SK-N-SH treated with all-trans-retinoic acid at 6 μM for 48 hours (cell line): ENCODE results near the gene COBLL1.
A peak's percentile ranks its signal among the peaks of the same experiment; 100 is the strongest.

Experiments used
- ATAC-seq: fragments of 200-7000 bp; cut with Tn5 transposase; 3 replicates; pipeline ENCODE4 v1.9.1; 2020; ENCODE audit warnings: mild to moderate bottlenecking, moderate library complexity
- ARNTL ChIP-seq: fragments of 450-650 bp; formaldehyde crosslinking; IDR thresholded peaks from 2 replicates; pipeline ENCODE4 v1.5.0; 2020; ENCODE audit warnings: low read depth, mild to moderate bottlenecking, moderate library complexity, borderline replicate concordance
- BACH2 ChIP-seq: fragments of 250-450 bp; sonication (Bioruptor Pico); IDR thresholded peaks from 2 replicates; pipeline ENCODE4 v1.9.0; 2021; ENCODE audit warnings: mild to moderate bottlenecking, borderline replicate concordance
- CSDC2 ChIP-seq: fragments of 250-450 bp; sonication (Bioruptor Pico); IDR thresholded peaks from 2 replicates; pipeline ENCODE4 v1.5.0; 2020; ENCODE audit warnings: mild to moderate bottlenecking, moderate library complexity
- CSRNP3 ChIP-seq: fragments of 250-450 bp; sonication (Bioruptor Pico); IDR thresholded peaks from 2 replicates; pipeline ENCODE4 v1.5.1; 2021; ENCODE audit warnings: mild to moderate bottlenecking, moderate library complexity
- GLIS3 ChIP-seq: fragments of 250-450 bp; sonication (Bioruptor Pico); IDR thresholded peaks from 2 replicates; pipeline ENCODE4 v1.5.0; 2020; ENCODE audit warnings: mild to moderate bottlenecking, moderate library complexity
- ISL1 ChIP-seq: fragments of 250-450 bp; sonication (Bioruptor Pico); IDR thresholded peaks from 2 replicates; pipeline ENCODE4 v2.1.2; 2022; ENCODE audit warnings: mild to moderate bottlenecking, moderate library complexity
- OSR1 ChIP-seq: fragments of 250-450 bp; sonication (Bioruptor Pico); IDR thresholded peaks from 2 replicates; pipeline ENCODE4 v1.8.0; 2022; ENCODE audit warnings: moderate library complexity, mild to moderate bottlenecking, inconsistent platforms
- PPARA ChIP-seq: fragments of 250-450 bp; sonication (Bioruptor Pico); IDR thresholded peaks from 2 replicates; pipeline ENCODE4 v1.5.0; 2020; ENCODE audit warnings: mild to moderate bottlenecking, borderline replicate concordance
- RARB ChIP-seq: fragments of 250-450 bp; sonication (Bioruptor Pico); IDR thresholded peaks from 2 replicates; pipeline ENCODE4 v1.8.0; 2021; ENCODE audit warnings: mild to moderate bottlenecking, moderate library complexity
- SNAI2 ChIP-seq: fragments of 250-450 bp; sonication (Bioruptor Pico); IDR thresholded peaks from 2 replicates; pipeline ENCODE4 v1.5.0; 2020; ENCODE audit warnings: mild to moderate bottlenecking, moderate library complexity
- TCF4 ChIP-seq: fragments of 250-450 bp; sonication (Bioruptor Pico); IDR thresholded peaks from 2 replicates; pipeline ENCODE4 v1.8.0; 2021; ENCODE audit warnings: mild to moderate bottlenecking, moderate library complexity, borderline replicate concordance
- TOX ChIP-seq: fragments of 250-450 bp; sonication (Bioruptor Pico); IDR thresholded peaks from 2 replicates; pipeline ENCODE4 v1.8.0; 2021; ENCODE audit warnings: mild to moderate bottlenecking, moderate library complexity, borderline replicate concordance
- ZC3H10 ChIP-seq: fragments of 250-450 bp; sonication (Bioruptor Pico); IDR thresholded peaks from 2 replicates; pipeline ENCODE4 v1.5.1; 2021; ENCODE audit warnings: mild to moderate bottlenecking, moderate library complexity
- ZFP3 ChIP-seq: fragments of 250-450 bp; sonication (Bioruptor Pico); IDR thresholded peaks from 2 replicates; pipeline ENCODE4 v1.5.0; 2020; ENCODE audit warnings: mild to moderate bottlenecking, moderate library complexity
- ZFP30 ChIP-seq: fragments of 450-650 bp; formaldehyde crosslinking; IDR thresholded peaks from 2 replicates; pipeline ENCODE4 v1.5.0; 2022; ENCODE audit warnings: mild to moderate bottlenecking, moderate library complexity
- ZNF565 ChIP-seq: fragments of 450-650 bp; formaldehyde crosslinking; conservative IDR thresholded peaks from 2 replicates; pipeline ENCODE4 v1.5.0; 2020; ENCODE audit warnings: low read depth, mild to moderate bottlenecking, moderate library complexity
- ZNF70 ChIP-seq: fragments of 450-650 bp; formaldehyde crosslinking; IDR thresholded peaks from 2 replicates; pipeline ENCODE4 v1.5.0; 2020; ENCODE audit warnings: mild to moderate bottlenecking, moderate library complexity
- ZNF8 ChIP-seq: fragments of 450-650 bp; formaldehyde crosslinking; IDR thresholded peaks from 2 replicates; pipeline ENCODE4 v1.5.0; 2020; ENCODE audit warnings: mild to moderate bottlenecking, moderate library complexity
- TF ChIP-seq, protein P1 (sequence below): fragments of 250-450 bp; sonication (Bioruptor Pico); IDR thresholded peaks from 2 replicates; pipeline ENCODE4 v1.8.0; 2021; ENCODE audit warnings: low read depth, mild to moderate bottlenecking, moderate library complexity, borderline replicate concordance
- TF ChIP-seq, protein P2 (sequence below): fragments of 250-450 bp; sonication (Bioruptor Pico); IDR thresholded peaks from 2 replicates; pipeline ENCODE4 v1.5.0; 2020; ENCODE audit warnings: mild to moderate bottlenecking, moderate library complexity
- TF ChIP-seq, protein P3 (sequence below): fragments of 250-450 bp; sonication (Bioruptor Pico); IDR thresholded peaks from 2 replicates; pipeline ENCODE4 v1.5.1; 2020; ENCODE audit warnings: low read depth, mild to moderate bottlenecking, moderate library complexity

Gene COBLL1

DNA sequence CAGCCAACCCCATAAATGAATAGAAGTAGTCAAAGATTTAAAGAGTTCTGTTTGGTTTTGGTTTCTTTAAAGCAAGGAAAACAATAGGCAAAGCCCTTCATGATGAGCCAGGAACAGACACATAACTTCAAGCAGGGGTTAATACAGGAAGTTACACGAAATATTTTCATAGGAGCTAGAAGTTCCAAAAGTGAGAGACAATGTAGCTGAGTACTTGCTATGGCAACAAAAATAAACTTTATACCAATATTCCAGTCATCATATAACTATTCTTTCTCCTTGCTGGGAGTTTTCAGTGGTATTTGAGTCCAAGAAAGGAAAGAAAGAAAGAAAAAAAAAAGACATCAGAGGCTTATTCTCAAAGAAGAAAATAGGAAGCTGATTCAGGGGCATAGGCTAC lies 56.2 kb downstream of the COBLL1 start:
- peak; percentile 79 for ATAC-seq
- TF ChIP-seq, protein P1, sequence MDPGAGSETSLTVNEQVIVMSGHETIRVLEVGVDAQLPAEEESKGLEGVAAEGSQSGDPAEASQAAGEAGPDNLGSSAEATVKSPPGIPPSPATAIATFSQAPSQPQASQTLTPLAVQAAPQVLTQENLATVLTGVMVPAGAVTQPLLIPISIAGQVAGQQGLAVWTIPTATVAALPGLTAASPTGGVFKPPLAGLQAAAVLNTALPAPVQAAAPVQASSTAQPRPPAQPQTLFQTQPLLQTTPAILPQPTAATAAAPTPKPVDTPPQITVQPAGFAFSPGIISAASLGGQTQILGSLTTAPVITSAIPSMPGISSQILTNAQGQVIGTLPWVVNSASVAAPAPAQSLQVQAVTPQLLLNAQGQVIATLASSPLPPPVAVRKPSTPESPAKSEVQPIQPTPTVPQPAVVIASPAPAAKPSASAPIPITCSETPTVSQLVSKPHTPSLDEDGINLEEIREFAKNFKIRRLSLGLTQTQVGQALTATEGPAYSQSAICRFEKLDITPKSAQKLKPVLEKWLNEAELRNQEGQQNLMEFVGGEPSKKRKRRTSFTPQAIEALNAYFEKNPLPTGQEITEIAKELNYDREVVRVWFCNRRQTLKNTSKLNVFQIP = no peak
- TF ChIP-seq RARB (CRISPR knock-in tag) (no peak), GLIS3 (no peak), ISL1 (CRISPR knock-in tag) (no peak), ZNF8 (CRISPR knock-in tag) (no peak), OSR1 (CRISPR knock-in tag) (no peak), ZFP3 (no peak), ARNTL (CRISPR knock-in tag) (no peak), TOX (no peak), ZC3H10 (CRISPR knock-in tag) (no peak), SNAI2 (CRISPR knock-in tag) (no peak), PPARA (CRISPR knock-in tag) (no peak), TCF4 (CRISPR knock-in tag) (no peak), BACH2 (no peak), CSRNP3 (CRISPR knock-in tag) (no peak), ZNF565 (CRISPR knock-in tag) (no peak), ZNF70 (CRISPR knock-in tag) (no peak)
- TF ChIP-seq, protein P2, sequence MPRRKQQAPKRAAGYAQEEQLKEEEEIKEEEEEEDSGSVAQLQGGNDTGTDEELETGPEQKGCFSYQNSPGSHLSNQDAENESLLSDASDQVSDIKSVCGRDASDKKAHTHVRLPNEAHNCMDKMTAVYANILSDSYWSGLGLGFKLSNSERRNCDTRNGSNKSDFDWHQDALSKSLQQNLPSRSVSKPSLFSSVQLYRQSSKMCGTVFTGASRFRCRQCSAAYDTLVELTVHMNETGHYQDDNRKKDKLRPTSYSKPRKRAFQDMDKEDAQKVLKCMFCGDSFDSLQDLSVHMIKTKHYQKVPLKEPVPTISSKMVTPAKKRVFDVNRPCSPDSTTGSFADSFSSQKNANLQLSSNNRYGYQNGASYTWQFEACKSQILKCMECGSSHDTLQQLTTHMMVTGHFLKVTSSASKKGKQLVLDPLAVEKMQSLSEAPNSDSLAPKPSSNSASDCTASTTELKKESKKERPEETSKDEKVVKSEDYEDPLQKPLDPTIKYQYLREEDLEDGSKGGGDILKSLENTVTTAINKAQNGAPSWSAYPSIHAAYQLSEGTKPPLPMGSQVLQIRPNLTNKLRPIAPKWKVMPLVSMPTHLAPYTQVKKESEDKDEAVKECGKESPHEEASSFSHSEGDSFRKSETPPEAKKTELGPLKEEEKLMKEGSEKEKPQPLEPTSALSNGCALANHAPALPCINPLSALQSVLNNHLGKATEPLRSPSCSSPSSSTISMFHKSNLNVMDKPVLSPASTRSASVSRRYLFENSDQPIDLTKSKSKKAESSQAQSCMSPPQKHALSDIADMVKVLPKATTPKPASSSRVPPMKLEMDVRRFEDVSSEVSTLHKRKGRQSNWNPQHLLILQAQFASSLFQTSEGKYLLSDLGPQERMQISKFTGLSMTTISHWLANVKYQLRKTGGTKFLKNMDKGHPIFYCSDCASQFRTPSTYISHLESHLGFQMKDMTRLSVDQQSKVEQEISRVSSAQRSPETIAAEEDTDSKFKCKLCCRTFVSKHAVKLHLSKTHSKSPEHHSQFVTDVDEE (CRISPR knock-in tag) = no peak
- TF ChIP-seq, protein P3, sequence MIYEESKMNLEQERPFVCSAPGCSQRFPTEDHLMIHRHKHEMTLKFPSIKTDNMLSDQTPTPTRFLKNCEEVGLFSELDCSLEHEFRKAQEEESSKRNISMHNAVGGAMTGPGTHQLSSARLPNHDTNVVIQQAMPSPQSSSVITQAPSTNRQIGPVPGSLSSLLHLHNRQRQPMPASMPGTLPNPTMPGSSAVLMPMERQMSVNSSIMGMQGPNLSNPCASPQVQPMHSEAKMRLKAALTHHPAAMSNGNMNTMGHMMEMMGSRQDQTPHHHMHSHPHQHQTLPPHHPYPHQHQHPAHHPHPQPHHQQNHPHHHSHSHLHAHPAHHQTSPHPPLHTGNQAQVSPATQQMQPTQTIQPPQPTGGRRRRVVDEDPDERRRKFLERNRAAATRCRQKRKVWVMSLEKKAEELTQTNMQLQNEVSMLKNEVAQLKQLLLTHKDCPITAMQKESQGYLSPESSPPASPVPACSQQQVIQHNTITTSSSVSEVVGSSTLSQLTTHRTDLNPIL (CRISPR knock-in tag) = no peak
- TF ChIP-seq, all 23 proteins: peak for 0

DNA sequence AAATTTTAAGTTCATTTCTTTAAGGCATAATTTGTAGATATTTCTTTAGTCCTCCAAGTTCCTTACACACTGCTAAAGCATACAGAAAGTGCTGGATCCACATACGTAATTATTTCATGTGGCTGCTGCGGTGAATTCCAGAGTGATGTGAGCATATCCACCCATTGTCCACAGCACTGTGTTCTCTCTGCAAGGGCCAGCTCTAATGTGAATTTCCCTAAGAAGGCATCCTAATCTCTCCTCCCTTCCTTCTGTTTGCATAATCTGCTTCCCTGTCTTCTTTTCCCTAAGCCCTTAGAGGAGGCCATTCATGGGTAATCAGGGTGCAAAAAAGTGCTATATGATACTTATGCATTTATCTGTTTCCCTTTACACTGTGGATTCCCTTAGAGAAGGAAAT lies 57.2 kb downstream of the COBLL1 start:
- no peak for TF ChIP-seq SNAI2 (CRISPR knock-in tag)
- no peak for TF ChIP-seq GLIS3
- TF ChIP-seq CSRNP3 (CRISPR knock-in tag) = no peak
- TF ChIP-seq CSDC2 = no peak
- TF ChIP-seq ZFP3 = no peak
- no peak for TF ChIP-seq ISL1 (CRISPR knock-in tag)
- no peak for TF ChIP-seq ZFP30 (CRISPR knock-in tag)
- no peak for TF ChIP-seq ARNTL (CRISPR knock-in tag)
- no peak for TF ChIP-seq TOX
- TF ChIP-seq ZNF8 (CRISPR knock-in tag) = no peak
- no peak for TF ChIP-seq PPARA (CRISPR knock-in tag)
- TF ChIP-seq, protein P2 (CRISPR knock-in tag) = no peak
- no peak for ATAC-seq
